ENCODE data around the gene DUOX1. TPM values are rescaled to one million over a fixed set of nuclear protein-coding genes. Genes with fewer than 3 reads are reported as not detected.

Gene DUOX1
- total RNA-seq, 2 donors from 2014 or later = 0.26 to 0.66 TPM

DNA sequence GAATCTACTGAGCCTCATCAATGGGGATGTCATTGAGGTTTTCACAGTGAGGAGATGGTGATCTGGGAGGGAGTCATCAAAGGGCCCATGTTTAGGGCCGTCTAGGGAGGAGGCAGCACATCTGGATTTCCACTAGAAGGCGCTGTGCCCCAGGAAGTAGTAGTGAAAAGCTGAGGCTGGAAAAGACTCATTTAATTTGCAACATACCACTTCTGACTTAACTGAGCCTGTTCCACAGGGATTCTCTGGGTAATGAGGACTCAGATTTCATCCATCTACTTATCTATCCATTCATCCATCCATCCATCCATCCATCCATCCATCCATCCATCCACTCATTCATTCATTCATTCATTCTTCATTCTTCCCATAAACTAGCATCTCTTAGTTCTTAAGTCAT, 75.4 kb downstream of the DUOX1 start:
- intact Hi-C loops (cut with DNase I) = no loop called here
- Histone ChIP-seq H3K4me3 (no peak overlapping the region), H3K36me3 (replicated peaks in 1 of 2; ENCODE audit: insufficient read depth in 1 of 2, low read depth in 2 of 2) (no peaks in the 10 kb centered on the region), H3K9me3 (no peaks in the 10 kb centered on the region), H3K27me3 (no peaks in the 10 kb centered on the region), H3K4me1 (peaks cover 6% of the 10 kb centered on the region), H3K27ac (no peak overlapping the region)
- 0 to 5% methylated on average over 2 of the region's 2 CpGs for WGBS, 2 donors
- DNase-seq (peak; percentile 73 to 78 (median 77)), ATAC-seq (no peak)
- TF ChIP-seq POLR2A (IDR thresholded peaks at IDR 0.05) = no peak
- TF ChIP-seq, protein P1, sequence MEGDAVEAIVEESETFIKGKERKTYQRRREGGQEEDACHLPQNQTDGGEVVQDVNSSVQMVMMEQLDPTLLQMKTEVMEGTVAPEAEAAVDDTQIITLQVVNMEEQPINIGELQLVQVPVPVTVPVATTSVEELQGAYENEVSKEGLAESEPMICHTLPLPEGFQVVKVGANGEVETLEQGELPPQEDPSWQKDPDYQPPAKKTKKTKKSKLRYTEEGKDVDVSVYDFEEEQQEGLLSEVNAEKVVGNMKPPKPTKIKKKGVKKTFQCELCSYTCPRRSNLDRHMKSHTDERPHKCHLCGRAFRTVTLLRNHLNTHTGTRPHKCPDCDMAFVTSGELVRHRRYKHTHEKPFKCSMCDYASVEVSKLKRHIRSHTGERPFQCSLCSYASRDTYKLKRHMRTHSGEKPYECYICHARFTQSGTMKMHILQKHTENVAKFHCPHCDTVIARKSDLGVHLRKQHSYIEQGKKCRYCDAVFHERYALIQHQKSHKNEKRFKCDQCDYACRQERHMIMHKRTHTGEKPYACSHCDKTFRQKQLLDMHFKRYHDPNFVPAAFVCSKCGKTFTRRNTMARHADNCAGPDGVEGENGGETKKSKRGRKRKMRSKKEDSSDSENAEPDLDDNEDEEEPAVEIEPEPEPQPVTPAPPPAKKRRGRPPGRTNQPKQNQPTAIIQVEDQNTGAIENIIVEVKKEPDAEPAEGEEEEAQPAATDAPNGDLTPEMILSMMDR (IDR thresholded peaks at IDR 0.05) = peak; percentile 75 to 89 (median 87)

DNA sequence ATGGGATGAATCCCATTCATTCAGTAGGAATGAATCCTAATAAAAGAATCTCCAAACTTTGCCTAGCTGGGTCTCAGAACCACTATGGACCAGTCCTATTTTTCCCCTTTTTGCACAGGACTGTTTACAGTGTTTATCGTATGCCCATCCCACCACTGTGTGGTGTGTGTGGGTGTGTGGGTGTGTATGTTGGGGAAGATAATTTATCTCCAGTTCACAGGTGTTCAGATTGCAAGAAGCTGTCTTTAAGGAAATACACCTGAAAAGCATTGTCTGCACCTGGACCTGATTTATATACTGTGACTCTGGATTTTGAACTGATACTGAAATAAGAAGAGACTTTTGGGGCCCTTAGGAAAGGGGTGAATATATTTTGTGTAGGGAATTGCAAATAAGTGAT, 82.7 kb downstream of the DUOX1 start:
- DNase-seq = no peak
- Histone ChIP-seq H3K36me3 (replicated peaks in 1 of 2; ENCODE audit: insufficient read depth in 1 of 2, low read depth in 2 of 2) (no peaks in the 10 kb centered on the region), H3K4me3 (no peak overlapping the region), H3K9me3 (no peaks in the 10 kb centered on the region), H3K27me3 (no peaks in the 10 kb centered on the region), H3K27ac (no peak overlapping the region), H3K4me1 (peaks cover 4% of the 10 kb centered on the region)
- intact Hi-C loops (cut with DNase I) = no loop called here
- no peak for TF ChIP-seq POLR2A (IDR thresholded peaks at IDR 0.05)
- TF ChIP-seq, protein P1 (IDR thresholded peaks at IDR 0.05) = no peak
- no peak for ATAC-seq
- 80 to 93% methylated on average over 1 of the region's 1 CpG for WGBS, 2 donors

Other genes with a start within 250 kb of the DUOX1 start
- gene TERB2, start 173.3 kb upstream of the DUOX1 start, total RNA-seq = not detected
- gene SORD, start 106.8 kb upstream of the DUOX1 start, total RNA-seq = 10 to 100 TPM in 1 of 2 donors, 1 to 10 TPM in 1; 9.3 to 18.1 TPM
- gene DUOX2, start 15.8 kb upstream of the DUOX1 start, total RNA-seq = under 1 TPM; under 0.01 to 0.26 TPM
- not detected for gene DUOXA2, start 15.7 kb upstream of the DUOX1 start, total RNA-seq
- gene DUOXA1, start 115 bp upstream of the DUOX1 start, total RNA-seq = not detected
- gene SHF, start 58.0 kb downstream of the DUOX1 start, total RNA-seq = 1 to 10 TPM; 2.0 to 2.9 TPM
- gene SLC28A2, start 122.2 kb downstream of the DUOX1 start, total RNA-seq = 1 to 10 TPM in 1 of 2 donors, not detected in 1; 2.3 TPM
- 1,000 to 10,000 TPM; 1,064 to 1,447 TPM for gene GATM, start 248.6 kb downstream of the DUOX1 start, total RNA-seq